HepG2 (cell line): ENCODE measurements around the gene TXNDC12. TPM values are rescaled to one million over a fixed set of nuclear protein-coding genes. Genes with fewer than 3 reads are reported as not detected.
A peak's percentile ranks its signal among the peaks of the same experiment; 100 is the strongest.

Experiments used
- ATAC-seq: fragments of 200-7000 bp; cut with Tn5 transposase; 3 replicates; pipeline ENCODE4 v1.9.1; 2020; ENCODE audit warnings: mild to moderate bottlenecking, moderate library complexity
- BruUV-seq: library from RNA; stranded (reverse); fragments of 400-500 nt; replicated peaks from 2 replicates; lab custom pipeline; 2021; lab: Mats Ljungman, UMichigan
- CTCF ChIA-PET: fragments of 300-600 bp; formaldehyde crosslinking; extraction: SDS; loops from one replicate; lab custom pipeline; 2021; ENCODE audit warnings: low total read pairs, inconsistent platforms, low intra/inter-chr PET ratio; lab: Yijun Ruan, JAX
- POLR2A ChIA-PET: fragments of 350-600 bp; sonication (Branson Sonifier 250); formaldehyde crosslinking; loops from one replicate; lab custom pipeline; 2020; ENCODE audit warnings: antibody characterized with exemption, inconsistent platforms; lab: Yijun Ruan, JAX
- DNase-seq: peaks from one replicate; pipeline ENCODE4 v3.0.0-alpha.2; 2015; ENCODE audit warnings: low spot score
- FAIRE-seq: peaks from 3 replicates; lab custom pipeline; 2011; peaks lifted over from hg19 to GRCh38; lab: Jason Lieb, UNC
- H2AFZ ChIP-seq: one replicate; pipeline ENCODE4 v1.6.1; 2011; ENCODE audit warnings: low read length, inconsistent platforms
- H3K27ac ChIP-seq: fragments of 300-600 bp; 3 replicates; pipeline ENCODE4 v1.8.0; 2011; ENCODE audit warnings: mixed run types, mild to moderate bottlenecking, mixed read lengths, low read length, inconsistent platforms; ENCODE audit not compliant: insufficient read depth; ENCODE audit errors: extremely low read length
- H3K27me3 ChIP-seq, 2 experiments: fragments of 200-600 bp in 1 of 2; 2 replicates in 1 of 2; 3 replicates in 1 of 2; pipeline versions ENCODE4 v1.6.0 to v1.8.0; 2011; ENCODE audit warnings: low read length in 2 of 2, mild to moderate bottlenecking in 2 of 2, moderate library complexity in 2 of 2, inconsistent platforms in 1 of 2; ENCODE audit not compliant: insufficient read depth in 2 of 2, control insufficient read depth in 1 of 2
- H3K36me3 ChIP-seq, 2 experiments: fragments of 200-600 bp in 1 of 2; replicated peaks in 1 of 2; 2 replicates in 1 of 2; 3 replicates in 1 of 2; pipeline versions ENCODE4 v1.5.1 to v1.8.0; 2011; ENCODE audit warnings: low read length in 2 of 2, inconsistent platforms in 1 of 2; ENCODE audit not compliant: insufficient read depth in 2 of 2, control insufficient read depth in 1 of 2
- H3K4me1 ChIP-seq: 2 replicates; pipeline ENCODE4 v1.5.1; 2012; ENCODE audit warnings: low read length, inconsistent platforms; ENCODE audit not compliant: insufficient read depth
- H3K4me2 ChIP-seq: 2 replicates; pipeline ENCODE4 v1.6.0; 2011; ENCODE audit warnings: low read depth, low read length, inconsistent platforms
- H3K4me3 ChIP-seq, 3 experiments: fragments of 200-600 bp in 1 of 3; sonication (generic), shearing (Covaris generic) in 1 of 3; replicated peaks in 1 of 3; 2 replicates each; pipeline ENCODE4 v1.5.1; 2011 to 2016; ENCODE audit warnings: low read length in 3 of 3, inconsistent platforms in 2 of 3, low read depth in 2 of 3, mild to moderate bottlenecking in 2 of 3, control low read depth in 1 of 3, mixed read lengths in 1 of 3; ENCODE audit not compliant: insufficient read depth in 1 of 3
- H3K79me2 ChIP-seq: one replicate; pipeline ENCODE4 v1.6.1; 2011; ENCODE audit warnings: low read length, inconsistent platforms; ENCODE audit not compliant: insufficient read depth
- H3K9ac ChIP-seq: 2 replicates; pipeline ENCODE4 v1.6.0; 2011; ENCODE audit warnings: mild to moderate bottlenecking, low read depth, low read length, inconsistent platforms; ENCODE audit not compliant: insufficient read depth
- H3K9me3 ChIP-seq: 2 replicates; pipeline ENCODE4 v1.5.1; 2012; ENCODE audit warnings: mild to moderate bottlenecking, low read length
- H4K20me1 ChIP-seq: 2 replicates; pipeline ENCODE4 v1.6.0; 2011; ENCODE audit warnings: inconsistent platforms, mild to moderate bottlenecking, low read length, moderate library complexity; ENCODE audit not compliant: insufficient read depth
- NCOA1 ChIP-seq: sonication (generic); formaldehyde crosslinking; IDR thresholded peaks from 2 replicates; pipeline ENCODE4 v1.9.0; 2021; ENCODE audit warnings: missing genetic modification reagents
- RFX1 ChIP-seq: fragments of 450-650 bp; IDR thresholded peaks from 2 replicates; pipeline ENCODE4 v1.6.1; 2017
- ZNF629 ChIP-seq: sonication (generic); formaldehyde crosslinking; conservative IDR thresholded peaks from 2 replicates; pipeline ENCODE4 v1.5.0; 2020; ENCODE audit warnings: missing genetic modification reagents
- WGBS: methylation state at CpG from one replicate; pipeline ENCODE4 v1.1.6; 2017; ENCODE audit warnings: low lambda C conversion rate; 5-methylcytosine and 5-hydroxymethylcytosine counted together
- in situ Hi-C: cut with HindIII; loops from 2 replicates; pipeline ENCODE4 v1.10.0; 2017; ENCODE audit warnings: low pct_unique_long_range_greater_than_20kb; ENCODE audit not compliant: extremely low pct_ligation_motif_present
- intact Hi-C: fragments of 100-400 bp; cut with micrococcal nuclease; formaldehyde crosslinking; loops from one replicate; pipeline ENCODE4 v1.10.0; 2022; ENCODE audit not compliant: unreplicated experiment
- polyA plus RNA-seq, 8 experiments: library from polyadenylated mRNA; depleted of rRNA in 3 of 8; stranded (reverse) in 7 of 8; unstranded in 1 of 8; fragments of >200 nt; fragmentation: Illumina TruSeq in 4 of 8; extraction: Trizol in 4 of 8; gene quantifications; 2 replicates each; pipeline versions ENCODE4 v1.2.1 to v1.2.3, GENCODE V29; 2011 to 2016; ENCODE audit warnings: low read depth in 4 of 8, missing spikeins in 1 of 8, mixed read lengths in 1 of 8; ENCODE audit not compliant: insufficient read depth in 1 of 8
- total RNA-seq, 5 experiments: library from RNA; depleted of rRNA; stranded (reverse); fragments of >200 nt; fragmentation: Illumina TruSeq; extraction: Trizol; gene quantifications; 2 replicates each; pipeline ENCODE4 v1.2.3, GENCODE V29; 2016; ENCODE audit warnings: low read depth in 1 of 5
- TF ChIP-seq, protein P1 (sequence below): sonication (generic); formaldehyde crosslinking; conservative IDR thresholded peaks from 2 replicates; pipeline ENCODE4 v1.8.0; 2022; ENCODE audit warnings: mild to moderate bottlenecking, moderate library complexity, missing genetic modification reagents
- TF ChIP-seq, protein P2 (sequence below): sonication (generic); formaldehyde crosslinking; IDR thresholded peaks from 2 replicates; pipeline ENCODE4 v1.5.0; 2020; ENCODE audit warnings: mild to moderate bottlenecking, missing genetic modification reagents

Gene TXNDC12
- total and polyA plus RNA-seq, 2 of the 13 experiments (the other 11 are each of a cell fraction or from before 2014, with no cell fraction given), result 65.6 to 67.2 TPM

- BruUV-seq, result no TSS peak
- POLR2A ChIA-PET, result no interaction called here
Observed at GRCh38 chr1:51981555-51981954, 73.4 kb downstream of the TXNDC12 start.

DNA sequence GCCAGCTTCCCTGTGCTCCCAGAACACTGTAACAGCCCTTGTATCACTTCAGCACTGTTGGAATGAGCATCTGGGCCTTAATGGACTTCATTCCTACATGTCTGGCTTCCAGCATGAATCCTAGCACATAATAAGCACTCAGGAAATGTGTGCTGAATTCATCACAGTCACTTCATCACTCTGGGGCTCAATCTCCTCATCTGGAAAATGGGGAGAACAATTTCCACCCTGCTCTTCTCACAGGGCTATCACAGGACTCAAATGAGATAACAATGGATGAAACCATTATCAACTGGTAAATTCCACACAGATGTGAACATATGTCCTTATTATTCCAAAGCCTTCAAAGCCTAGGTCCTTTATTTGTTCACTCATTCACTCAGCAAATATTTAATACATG is 76.9 kb downstream of the TXNDC12 start:
- Histone ChIP-seq H3K4me1 (peaks cover 40% of the 10 kb centered on the region), H3K9me3 (no peaks in the 10 kb centered on the region), H2AFZ (no peak overlapping the region), H3K36me3 (no peaks in the 10 kb centered on the region), H4K20me1 (no peaks in the 10 kb centered on the region), H3K27ac (no peak overlapping the region), H3K9ac (no peak overlapping the region), H3K27me3 (no peaks in the 10 kb centered on the region; a peak in 1 of 5 replicates), H3K4me3 (no peak overlapping the region), H3K79me2 (no peaks in the 10 kb centered on the region), H3K4me2 (no peak overlapping the region)
- in situ Hi-C loops, result no loop called here
- CTCF ChIA-PET, result no interaction called here
- ATAC-seq, result no peak
- intact Hi-C loops, result no loop called here
- DNase-seq, result peak; percentile 15
- POLR2A ChIA-PET, result no interaction called here
- no peak for FAIRE-seq
- BruUV-seq, result no TSS peak
- TF ChIP-seq, protein P1, sequence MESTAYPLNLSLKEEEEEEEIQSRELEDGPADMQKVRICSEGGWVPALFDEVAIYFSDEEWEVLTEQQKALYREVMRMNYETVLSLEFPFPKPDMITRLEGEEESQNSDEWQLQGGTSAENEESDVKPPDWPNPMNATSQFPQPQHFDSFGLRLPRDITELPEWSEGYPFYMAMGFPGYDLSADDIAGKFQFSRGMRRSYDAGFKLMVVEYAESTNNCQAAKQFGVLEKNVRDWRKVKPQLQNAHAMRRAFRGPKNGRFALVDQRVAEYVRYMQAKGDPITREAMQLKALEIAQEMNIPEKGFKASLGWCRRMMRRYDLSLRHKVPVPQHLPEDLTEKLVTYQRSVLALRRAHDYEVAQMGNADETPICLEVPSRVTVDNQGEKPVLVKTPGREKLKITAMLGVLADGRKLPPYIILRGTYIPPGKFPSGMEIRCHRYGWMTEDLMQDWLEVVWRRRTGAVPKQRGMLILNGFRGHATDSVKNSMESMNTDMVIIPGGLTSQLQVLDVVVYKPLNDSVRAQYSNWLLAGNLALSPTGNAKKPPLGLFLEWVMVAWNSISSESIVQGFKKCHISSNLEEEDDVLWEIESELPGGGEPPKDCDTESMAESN (CRISPR knock-in tag), result no peak
- peak; percentile 61 for TF ChIP-seq ZNF629 (CRISPR knock-in tag)

More at GRCh38 chr1:51981555-51981954, 73.4 kb downstream of the TXNDC12 start:
- Histone ChIP-seq H4K20me1 (no peaks in the 10 kb centered on the region), H3K4me2 (no peak overlapping the region), H3K79me2 (no peaks in the 10 kb centered on the region), H3K9me3 (no peaks in the 10 kb centered on the region), H3K9ac (no peak overlapping the region), H3K36me3 (no peaks in the 10 kb centered on the region), H3K27me3 (peaks cover 0 to 1% of the 10 kb centered on the region in 2 experiments; a peak in 2 of 5 replicates), H2AFZ (no peak overlapping the region), H3K4me1 (peaks cover 24% of the 10 kb centered on the region), H3K27ac (no peak overlapping the region), H3K4me3 (no peak overlapping the region)
- 93% methylated on average over 1 of the region's 1 CpG for WGBS
- in situ Hi-C loops (no loop called here), intact Hi-C loops (no loop called here)
- TF ChIP-seq NCOA1, result no peak
- TF ChIP-seq, protein P2, sequence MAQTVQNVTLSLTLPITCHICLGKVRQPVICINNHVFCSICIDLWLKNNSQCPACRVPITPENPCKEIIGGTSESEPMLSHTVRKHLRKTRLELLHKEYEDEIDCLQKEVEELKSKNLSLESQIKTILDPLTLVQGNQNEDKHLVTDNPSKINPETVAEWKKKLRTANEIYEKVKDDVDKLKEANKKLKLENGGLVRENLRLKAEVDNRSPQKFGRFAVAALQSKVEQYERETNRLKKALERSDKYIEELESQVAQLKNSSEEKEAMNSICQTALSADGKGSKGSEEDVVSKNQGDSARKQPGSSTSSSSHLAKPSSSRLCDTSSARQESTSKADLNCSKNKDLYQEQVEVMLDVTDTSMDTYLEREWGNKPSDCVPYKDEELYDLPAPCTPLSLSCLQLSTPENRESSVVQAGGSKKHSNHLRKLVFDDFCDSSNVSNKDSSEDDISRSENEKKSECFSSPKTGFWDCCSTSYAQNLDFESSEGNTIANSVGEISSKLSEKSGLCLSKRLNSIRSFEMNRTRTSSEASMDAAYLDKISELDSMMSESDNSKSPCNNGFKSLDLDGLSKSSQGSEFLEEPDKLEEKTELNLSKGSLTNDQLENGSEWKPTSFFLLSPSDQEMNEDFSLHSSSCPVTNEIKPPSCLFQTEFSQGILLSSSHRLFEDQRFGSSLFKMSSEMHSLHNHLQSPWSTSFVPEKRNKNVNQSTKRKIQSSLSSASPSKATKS (CRISPR knock-in tag), result no peak
- 0 out of 2 replicates have a peak, but pooled peaks have one; percentile 17 for TF ChIP-seq RFX1
- ATAC-seq, result no peak
- FAIRE-seq, result no peak
- CTCF ChIA-PET, result no interaction called here
- DNase-seq, result no peak
